NCI-H1048 (cell line): ENCODE measurements around the gene ZNF625.
"Not testable (repeated sequence)": the region's sequence is repeated elsewhere in the genome, so short reads cannot be mapped to it uniquely, and the experiment has no call there.

Experiments used
- DNase-seq: peaks from one replicate; lab custom pipeline; 2025; lab: John Stamatoyannopoulos, UW

The ZNF625 gene

DNA sequence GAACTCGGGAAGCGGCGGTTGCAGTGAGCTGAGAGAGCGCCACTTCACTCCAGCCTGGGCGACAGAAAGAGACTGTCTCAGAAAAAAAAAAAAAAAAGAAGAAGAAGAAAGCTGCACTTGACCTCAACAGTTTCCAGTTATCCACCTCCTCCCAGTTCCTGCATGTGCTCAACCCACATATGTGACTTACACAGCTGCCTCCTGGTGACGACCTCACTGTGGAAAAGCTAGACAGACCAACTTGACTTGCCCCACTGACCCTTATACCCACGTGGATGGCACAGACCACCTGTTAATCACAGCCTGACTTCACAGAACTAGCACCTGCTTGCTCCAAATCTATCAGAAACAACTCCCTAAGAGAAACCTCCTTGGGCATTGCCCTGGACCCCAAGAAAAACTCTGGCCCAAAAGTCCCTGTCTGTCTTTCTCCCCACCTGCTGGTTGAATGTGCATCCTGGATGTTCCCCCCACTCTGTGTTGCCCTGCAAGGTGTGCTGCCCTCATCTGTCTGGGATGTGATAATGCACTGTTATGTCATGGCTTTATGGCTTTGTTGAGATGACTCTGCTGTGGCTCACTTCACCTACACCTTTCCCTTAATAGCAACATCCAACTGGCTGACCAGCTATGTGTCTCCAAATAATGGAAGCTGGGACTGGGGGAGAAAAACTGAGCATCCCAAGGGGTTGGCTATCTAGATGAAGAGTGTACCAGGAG is 19.2 kb downstream of the ZNF625 start:
- no peak for DNase-seq

DNA sequence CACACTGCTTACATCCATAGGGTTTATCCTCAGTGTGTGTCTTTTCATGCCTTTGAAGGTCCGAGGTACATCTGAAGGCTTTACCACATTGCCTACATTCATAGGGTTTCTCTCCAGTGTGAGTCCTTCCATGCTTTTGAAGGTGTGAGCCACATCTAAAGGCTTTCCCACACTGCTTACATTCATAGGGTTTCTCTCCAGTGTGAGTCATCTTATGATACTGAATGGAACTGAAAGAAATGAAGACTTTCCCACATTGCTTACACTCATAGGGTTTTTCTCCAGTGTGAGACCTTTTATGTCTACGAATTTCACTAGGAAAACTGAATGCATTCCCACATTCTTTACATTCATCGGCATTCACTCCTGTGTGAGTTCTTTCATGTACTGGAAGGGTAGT is 23.5 kb downstream of the ZNF625 start:
- DNase-seq = no peak

- DNase-seq = no peak
Observed at GRCh38 chr19:12126707-12127106, 29.8 kb downstream of the ZNF625 start.

GRCh38 chr19:12117201-12117970 is 39.1 kb downstream of the ZNF625 start:
- DNase-seq = no peak

GRCh38 chr19:12113121-12113520 is 43.4 kb downstream of the ZNF625 start:
- no peak for DNase-seq

DNA sequence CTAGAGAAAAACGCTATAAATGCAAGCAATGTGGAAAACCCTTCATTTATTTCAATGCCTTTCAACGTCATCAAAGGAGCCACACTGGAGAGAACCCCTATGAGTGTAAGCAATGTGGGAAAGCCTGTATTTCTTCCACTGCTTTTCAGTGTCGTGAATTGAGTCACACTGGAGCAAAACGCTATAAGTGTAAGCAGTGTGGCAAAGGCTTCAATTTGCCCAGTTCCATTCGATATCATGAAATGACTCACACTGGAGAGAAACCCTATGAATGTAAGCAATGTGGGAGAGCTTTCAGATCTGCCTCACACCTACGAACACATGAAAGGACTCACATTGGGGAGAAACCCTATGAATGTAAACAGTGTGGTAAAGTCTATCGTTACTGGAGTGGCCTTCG is 43.8 kb downstream of the ZNF625 start:
- DNase-seq = no peak

- no peak for DNase-seq
Observed at GRCh38 chr19:12111943-12112637, 44.4 kb downstream of the ZNF625 start.

- no peak for DNase-seq
Observed at GRCh38 chr19:12111176-12111575, 45.4 kb downstream of the ZNF625 start.

GRCh38 chr19:12103909-12104308 is 52.6 kb downstream of the ZNF625 start:
- not testable (repeated sequence) for DNase-seq

DNA sequence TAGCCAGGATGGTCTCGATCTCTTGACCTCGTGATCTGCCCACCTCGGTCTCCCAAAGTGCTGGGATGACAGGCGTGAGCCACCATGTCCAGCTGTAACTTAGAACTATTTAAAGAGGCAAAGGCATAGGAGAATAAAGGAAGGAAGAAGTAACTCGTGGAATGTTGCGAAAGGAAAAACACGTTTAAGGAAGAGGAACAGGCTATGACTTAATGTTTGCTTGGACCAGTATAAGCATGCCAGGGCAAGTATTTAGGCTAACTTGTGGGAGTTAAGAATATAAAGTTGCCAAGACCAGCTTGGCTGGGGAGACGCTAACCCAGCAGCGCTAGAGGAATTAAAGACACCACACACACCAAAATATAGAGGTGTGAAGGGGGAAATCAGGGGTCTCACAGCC is 58.5 kb downstream of the ZNF625 start:
- DNase-seq = no peak

DNA sequence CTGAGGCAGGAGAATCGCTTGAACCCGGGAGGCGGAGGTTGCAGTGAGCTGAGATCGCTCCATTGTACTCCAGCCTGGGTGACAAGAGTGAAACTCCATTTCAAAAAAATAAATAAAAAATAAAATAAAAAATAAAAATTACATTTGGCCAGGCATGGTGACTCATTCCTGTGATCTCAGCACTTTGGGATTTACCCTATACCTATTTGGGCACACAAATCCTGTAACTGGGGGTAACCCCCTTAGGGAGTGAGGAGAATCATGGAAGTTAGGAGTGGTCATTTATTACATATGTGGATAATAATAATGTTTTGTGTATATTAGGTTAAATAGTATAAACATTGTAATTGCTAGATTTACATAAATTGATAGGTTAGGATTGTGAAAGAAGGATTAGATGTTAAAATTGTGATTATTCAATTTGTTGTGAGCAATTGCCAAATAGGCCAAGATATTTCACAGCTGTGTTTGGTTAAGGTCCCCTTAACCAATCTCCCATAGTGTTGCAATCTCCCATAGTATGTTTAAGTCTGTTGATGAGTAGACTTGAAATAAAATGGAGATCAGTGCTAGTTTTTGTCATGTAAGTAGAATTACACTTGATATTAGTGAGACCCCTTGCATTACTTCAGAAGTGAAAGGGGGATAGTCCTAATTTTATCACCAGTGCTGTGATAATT is 61.3 kb downstream of the ZNF625 start:
- no peak for DNase-seq
